GM10847 (cell line): ENCODE results near the gene IQUB.

Experiments
- POLR2A ChIP-seq: IDR thresholded peaks from 2 replicates; pipeline ENCODE4 v1.6.1; 2011; ENCODE audit not compliant: insufficient read length; ENCODE audit errors: extremely low read depth

The IQUB gene

DNA sequence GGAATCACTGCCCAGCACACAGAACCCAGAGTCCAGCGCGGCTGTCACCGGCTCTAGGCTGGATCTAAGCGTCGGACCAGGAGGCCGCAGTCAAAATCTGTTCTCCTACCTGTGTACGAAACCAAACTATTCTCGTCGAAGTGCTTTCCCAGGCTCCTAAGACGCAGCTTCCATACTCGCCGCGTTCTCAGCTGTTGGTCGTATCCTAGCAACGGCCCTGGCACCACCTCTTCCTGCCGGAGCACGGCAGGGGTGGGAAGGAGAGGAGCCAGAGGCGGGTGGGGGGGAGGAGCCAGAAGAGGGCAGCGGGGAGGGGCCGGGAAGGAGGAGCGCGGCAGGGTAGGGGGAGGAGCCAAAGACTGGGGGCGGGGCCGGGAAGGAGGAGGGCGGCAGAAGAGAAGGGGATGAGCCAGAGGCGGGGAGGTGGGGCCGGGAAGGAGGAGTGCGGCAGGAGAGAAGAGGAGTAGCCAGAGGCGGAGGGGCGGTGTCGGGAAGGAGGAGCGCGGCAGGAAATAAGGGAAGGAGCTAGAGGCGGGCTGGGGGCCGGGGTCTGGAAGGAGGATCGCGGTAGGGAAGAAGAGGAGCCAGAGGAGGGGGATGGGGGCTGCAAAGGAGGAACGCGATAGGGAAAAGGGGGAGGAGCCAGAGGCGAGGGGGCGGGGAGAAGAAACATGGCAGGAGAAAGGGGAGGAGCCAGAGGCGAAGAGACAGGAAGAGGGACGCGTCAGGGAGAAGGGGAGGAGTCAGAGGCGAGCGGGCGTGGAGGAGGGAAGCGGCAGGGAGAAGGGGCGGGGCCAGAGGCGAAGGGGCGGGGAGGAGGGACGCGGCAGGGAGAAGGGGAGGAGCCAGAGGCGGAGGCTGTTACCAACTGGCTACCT lies at the start of gene IQUB:
Gene IQUB, minus strand, starts transcription at position 213 of the 878 bp plus-strand sequence. CDS start 22,255 bp downstream, outside the sequence.
- TF ChIP-seq POLR2A, result no peak

DNA sequence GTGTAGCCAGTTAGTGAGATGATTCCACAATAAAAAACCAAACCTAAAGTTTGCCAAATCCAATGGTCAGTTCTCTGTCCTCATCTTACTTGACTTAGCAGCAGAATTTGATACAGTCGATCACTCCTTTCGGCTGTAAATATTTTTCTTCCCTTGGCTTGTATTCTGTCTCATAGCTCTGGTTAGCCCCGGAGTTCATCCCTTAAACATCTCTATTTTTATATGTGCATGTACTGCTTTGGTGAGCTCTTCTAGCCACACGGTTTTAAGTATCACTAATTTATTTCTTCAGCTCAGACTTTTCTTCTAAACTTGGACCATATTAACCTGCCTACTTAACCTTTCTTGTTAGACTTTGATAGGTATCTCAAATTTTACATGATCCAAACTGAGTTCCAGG lies 49.4 kb upstream of the IQUB start:
- no peak for TF ChIP-seq POLR2A

DNA sequence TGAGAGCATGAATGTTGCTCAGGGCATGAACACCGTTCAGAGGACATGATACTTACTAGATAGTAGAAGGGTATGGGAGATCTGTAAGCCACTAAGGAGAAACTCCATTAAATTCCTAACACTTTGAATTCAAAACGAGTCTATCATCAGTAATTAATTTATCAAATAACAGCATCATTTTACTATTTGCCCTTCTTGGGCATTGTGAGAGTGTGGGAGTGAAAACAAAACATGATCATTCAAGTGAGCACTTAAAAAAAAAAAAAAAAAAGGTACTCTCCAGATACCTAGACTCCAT lies 46.7 kb upstream of the IQUB start:
- no peak for TF ChIP-seq POLR2A

DNA sequence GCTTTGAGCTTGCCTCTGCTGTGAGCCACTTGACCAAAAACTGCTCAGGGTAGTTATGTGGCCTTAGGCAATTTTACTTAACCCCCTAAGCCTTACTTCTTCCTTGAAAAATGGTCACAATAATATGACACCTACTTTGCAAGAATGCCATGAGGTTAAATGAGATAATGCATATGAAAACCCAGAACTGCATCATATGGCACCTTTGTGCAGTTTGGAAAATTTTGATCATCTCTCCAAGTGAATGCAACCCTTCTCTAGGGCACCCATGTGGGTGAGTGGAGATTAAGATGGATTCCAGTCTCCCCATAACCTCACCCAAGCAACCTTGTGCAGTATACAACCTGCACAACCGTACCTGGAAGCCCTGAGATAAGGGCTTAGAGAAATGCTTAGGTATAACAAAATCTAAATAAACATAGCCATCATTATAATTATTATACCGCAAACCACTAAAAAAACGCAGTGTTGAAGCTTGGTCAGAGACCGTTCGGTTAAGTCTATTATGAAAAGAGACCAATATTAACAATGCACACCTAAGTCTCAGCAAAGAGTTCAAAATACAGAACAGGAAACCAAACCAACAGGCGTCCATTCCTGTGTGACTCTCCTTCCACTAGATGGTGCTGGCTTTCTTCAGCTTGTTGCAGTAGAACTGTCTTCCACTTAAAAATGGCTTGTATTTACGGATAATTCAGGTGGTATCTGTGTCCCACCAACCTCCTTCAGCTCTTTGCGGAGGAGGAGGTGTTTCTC lies 46.2 kb upstream of the IQUB start:
- TF ChIP-seq POLR2A, result no peak

DNA sequence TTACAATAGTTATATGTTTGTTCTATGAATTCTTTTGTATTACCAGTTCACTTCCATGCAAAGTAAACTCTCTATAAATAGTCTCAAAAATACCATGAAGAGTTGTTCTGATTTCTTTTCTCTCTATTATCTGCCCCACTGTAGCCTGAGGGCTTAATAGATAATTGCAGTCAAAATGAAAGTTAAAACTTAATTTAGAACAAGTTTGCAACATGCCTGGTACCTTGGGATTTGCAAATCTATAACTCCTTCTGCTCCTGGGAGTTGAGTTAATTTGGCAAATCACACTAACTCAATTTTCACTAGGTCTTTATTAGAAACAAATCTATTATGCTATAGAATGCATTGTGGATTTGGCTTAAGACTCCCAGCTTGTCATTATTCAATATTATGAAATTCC lies 45.0 kb upstream of the IQUB start:
- TF ChIP-seq POLR2A, result no peak

DNA sequence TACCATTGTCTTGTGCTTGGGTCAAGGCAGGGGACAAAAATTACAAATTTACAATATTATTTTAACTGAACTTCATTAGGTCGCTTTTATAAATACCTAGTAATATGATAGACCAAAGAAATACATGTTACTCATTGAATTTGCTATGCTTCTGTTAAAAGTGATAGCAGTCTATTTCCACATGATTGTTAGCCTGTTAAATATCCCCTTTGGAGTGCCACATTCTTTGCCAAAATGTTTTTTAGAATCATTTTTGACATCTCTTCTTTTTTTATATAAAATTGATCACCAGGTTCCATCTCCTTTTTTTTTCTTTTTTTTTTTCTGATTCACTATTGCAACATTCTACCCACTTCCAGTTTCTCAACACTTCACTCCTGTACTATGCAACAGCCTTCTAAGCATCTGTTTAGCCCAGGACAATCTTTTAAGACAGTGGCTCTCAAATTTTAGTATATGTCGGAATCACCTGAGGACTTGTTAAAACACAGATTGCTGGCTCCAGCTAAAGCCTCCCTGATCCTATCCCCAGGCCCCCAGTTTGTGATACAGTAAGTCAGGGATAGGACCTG lies 39.6 kb upstream of the IQUB start:
- no peak for TF ChIP-seq POLR2A

DNA sequence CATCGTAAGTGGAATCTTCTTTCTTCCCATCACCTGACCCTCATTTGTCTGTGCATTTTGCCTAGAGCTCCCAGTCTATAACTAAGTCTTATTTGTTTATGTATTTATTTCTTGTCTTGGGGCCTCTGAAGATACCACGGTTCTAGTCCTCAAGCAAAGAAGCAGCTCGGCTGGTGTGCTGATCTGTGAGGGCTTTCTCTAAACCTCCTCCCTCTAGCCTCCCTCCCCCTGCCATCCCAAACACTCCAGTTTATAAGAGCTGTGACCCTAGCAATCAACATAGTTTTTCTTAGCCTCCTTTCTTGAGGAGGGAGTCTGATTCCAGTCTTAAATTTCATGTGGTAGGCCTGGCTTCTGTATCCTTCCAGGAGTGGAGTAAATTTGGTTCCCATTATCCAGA lies 38.9 kb upstream of the IQUB start:
- no peak for TF ChIP-seq POLR2A

DNA sequence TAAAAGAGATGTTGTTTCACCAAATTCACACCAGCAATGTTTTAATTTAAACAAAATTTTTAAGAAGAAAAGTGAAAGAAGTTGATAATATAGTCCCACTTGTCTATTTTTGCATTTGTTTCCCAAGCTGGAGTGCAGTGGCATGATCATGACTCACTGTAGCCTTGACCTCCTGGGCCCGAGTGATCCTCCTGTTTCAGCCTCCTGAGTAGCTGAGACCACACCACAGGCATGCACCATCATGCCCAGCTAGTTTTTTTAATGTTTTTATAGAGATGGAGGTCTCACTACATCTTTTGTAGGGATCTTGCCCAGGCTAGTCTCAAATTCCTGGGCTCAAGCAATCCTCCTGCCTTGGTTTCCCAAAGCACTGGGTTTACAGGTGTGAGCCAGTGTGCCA lies 37.3 kb upstream of the IQUB start:
- TF ChIP-seq POLR2A, result no peak

DNA sequence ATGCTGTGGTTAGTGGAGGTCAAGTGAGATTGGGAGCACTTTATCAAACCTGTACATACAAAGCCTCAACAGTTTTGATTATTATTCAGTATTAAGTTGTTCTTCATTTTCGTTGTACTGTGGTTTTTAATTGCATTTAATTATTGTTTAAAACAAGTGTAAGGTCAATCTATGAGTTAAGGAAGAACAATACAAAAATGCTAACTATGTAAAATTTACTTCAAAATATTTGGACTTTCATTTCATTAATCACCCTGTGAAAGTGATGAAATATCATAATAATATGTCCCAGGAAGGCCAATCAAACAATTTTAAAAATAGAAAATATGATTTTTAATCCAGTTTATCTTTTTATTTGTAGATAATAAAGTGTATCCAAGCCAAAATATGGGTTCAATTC lies 36.8 kb upstream of the IQUB start:
- TF ChIP-seq POLR2A, result no peak

DNA sequence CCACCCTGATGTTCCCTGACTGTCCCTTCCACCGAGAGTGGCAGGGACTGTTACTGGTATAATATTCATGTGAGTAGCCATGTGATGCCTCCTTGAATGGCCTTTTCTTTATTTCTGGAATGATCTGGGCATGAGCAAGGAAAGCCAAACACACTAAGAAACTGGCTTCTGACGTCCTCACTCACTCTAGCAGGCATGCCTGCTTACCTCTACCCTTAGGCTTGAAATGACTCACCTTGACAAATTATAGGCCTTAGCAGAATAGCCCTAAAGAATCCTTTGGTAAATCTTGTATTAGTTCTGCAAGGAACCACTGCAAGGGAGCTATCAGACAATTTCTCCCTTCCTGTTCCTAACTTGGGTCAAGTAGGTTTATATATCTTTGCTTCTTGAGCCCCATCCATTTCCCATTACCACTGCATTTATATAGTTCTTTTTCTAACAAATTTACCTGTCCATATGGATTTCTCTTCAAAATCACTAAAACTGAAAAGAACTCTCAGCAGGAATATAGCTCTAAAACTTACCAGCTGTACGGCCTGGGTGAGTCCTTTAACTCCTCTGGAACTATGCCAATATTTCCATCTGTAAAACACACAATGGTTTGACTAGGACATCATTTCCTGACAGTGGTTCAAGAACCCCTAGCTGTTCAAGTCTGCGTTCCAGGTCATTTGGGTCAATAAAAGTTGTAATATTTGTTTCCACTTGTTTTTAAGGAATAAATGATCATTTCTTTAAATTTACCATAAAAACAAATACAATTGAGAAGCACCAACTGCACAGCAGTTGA lies 36.2 kb upstream of the IQUB start:
- no peak for TF ChIP-seq POLR2A

DNA sequence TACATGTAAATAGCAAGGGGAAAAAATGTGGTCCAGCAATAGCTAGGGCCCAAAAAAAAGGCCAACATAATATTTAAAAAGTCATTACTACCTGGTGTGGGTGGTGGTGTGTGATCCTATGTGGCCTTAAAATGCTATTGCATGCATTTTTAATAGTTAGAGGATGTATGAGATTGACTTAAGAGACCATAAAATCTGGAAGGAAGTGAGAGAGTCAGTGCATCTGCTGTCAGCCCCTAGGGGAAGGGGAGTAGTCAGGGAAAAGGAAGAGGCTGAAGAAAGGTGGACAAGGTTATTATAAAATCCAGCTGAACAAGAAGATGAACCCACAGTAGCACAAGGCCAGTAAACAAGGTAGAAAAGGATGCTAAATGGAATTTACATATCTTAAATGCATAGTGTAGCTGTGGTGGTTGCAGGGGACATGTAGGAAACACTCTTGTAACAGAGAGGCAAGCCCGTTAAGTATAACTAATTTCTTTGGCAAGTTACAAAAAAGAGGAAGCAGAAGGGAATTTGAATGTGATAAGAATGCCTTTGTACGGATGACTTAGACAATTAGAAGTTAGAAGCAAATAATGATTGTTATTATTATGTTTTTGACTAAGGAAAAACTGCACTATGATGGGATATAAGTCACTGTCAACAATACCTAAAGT lies 35.1 kb upstream of the IQUB start:
- TF ChIP-seq POLR2A, result no peak

DNA sequence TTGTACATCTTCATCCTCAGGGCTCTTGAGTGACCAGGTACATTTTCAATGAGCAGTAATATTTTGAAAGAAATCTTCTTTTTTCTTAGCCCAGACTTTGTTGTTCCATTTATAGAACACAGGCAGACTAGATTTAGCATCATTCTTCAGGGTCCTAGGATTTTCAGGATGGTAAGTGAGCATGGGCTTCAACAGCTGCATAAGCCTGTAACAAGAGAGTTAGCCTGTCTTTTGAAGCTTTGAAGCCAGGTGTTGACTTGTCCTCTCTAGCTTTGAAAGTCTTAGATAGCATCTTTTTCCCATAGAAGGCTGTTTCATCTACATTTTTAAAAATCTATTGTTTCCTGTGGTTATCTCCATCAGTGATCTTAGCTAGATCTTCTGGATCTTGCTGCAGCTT lies 27.7 kb upstream of the IQUB start:
- no peak for TF ChIP-seq POLR2A

DNA sequence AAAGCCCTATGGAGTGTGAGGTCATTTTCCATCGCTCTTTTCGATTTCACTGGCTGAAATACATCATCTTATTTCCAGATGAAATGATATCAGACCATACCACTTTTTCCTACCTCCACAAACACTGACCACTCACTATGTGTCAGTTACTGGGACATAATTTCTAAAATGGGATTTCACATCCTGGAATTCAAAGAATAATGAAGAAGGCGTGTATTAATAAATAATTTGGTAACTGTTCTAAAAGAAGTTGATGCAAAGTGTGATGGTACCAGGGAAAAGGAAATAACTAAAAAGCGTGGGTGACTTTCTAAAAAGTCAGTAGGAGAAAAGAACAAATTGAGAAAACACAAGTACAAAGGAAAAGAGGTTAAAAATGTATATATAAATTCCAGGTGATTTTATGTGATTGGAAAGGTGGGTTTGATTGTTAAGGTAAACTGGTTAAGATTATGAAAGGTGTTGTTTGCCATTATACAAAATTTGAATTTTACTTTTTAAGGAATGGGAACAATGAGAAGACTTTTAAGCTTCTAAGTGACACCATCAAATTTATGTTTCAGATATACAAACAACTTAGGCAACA lies 24.0 kb upstream of the IQUB start:
- no peak for TF ChIP-seq POLR2A
